GM20000 (cell line): Measurements from ENCODE around the gene ZNF649.

Experiments
- DNase-seq: peaks from one replicate; pipeline ENCODE4 v3.0.0; 2012; ENCODE audit warnings: low spot score
- CTCF ChIP-seq: IDR thresholded peaks from 2 replicates; pipeline ENCODE4 v1.5.1; 2012; ENCODE audit warnings: mild to moderate bottlenecking, control low read depth; ENCODE audit errors: extremely low read depth, missing control alignments

The ZNF649 gene

GRCh38 chr19:51882518-51882917 is 22.3 kb downstream of the ZNF649 start:
- DNase-seq = no peak
- no peak for TF ChIP-seq CTCF

- DNase-seq = no peak
- no peak for TF ChIP-seq CTCF
These were observed 31.7 kb downstream of the ZNF649 start for GRCh38 chr19:51873097-51873496.

GRCh38 chr19:51861870-51862622 is 42.8 kb downstream of the ZNF649 start:
- DNase-seq = no peak
- no peak for TF ChIP-seq CTCF
